GM10266 (cell line): ENCODE results near the gene ARHGAP10.

Experiments
- DNase-seq: peaks from one replicate; pipeline ENCODE4 v3.0.0; 2012; ENCODE audit errors: extremely low spot score
- CTCF ChIP-seq: IDR thresholded peaks from 2 replicates; pipeline ENCODE4 v1.5.1; 2012; ENCODE audit warnings: mild to moderate bottlenecking, low read depth; ENCODE audit not compliant: control insufficient read depth, insufficient read depth; ENCODE audit errors: missing control alignments

Gene ARHGAP10

GRCh38 chr4:147740176-147740575, 8.3 kb downstream of the ARHGAP10 start:
- DNase-seq, result no peak

GRCh38 chr4:147741190-147741788, 9.4 kb downstream of the ARHGAP10 start:
- no peak for DNase-seq
- TF ChIP-seq CTCF, result no peak

More at GRCh38 chr4:147740176-147740575, 8.3 kb downstream of the ARHGAP10 start:
- no peak for TF ChIP-seq CTCF

GRCh38 chr4:147747787-147748454, 16.0 kb downstream of the ARHGAP10 start:
- no peak for DNase-seq

GRCh38 chr4:147749811-147750321, 18.0 kb downstream of the ARHGAP10 start:
- DNase-seq, result no peak
- TF ChIP-seq CTCF, result no peak

More at GRCh38 chr4:147747787-147748454, 16.0 kb downstream of the ARHGAP10 start:
- no peak for TF ChIP-seq CTCF

- DNase-seq, result no peak
- TF ChIP-seq CTCF, result no peak
Observed at GRCh38 chr4:147753047-147753446, 21.2 kb downstream of the ARHGAP10 start.

GRCh38 chr4:147754037-147754445, 22.2 kb downstream of the ARHGAP10 start:
- DNase-seq, result no peak
- TF ChIP-seq CTCF, result no peak
